Neural crest cell (in vitro differentiated cells): ENCODE results near the gene WFDC12. TPM values are rescaled to one million over a fixed set of nuclear protein-coding genes. Genes with fewer than 3 reads are reported as not detected.
A peak's percentile ranks its signal among the peaks of the same experiment; 100 is the strongest.

Source experiments
- DNase-seq: peaks from one replicate; pipeline ENCODE4 v3.0.0; 2021; ENCODE audit warnings: low read depth, mixed read lengths, low spot score
- H3K27ac Mint-ChIP-seq: one replicate; pipeline ENCODE4 v1.8.0; 2021; ENCODE audit warnings: mild to moderate bottlenecking, mixed read lengths; ENCODE audit not compliant: unreplicated experiment
- H3K27me3 Mint-ChIP-seq: 2 replicates; pipeline ENCODE4 v1.8.0; 2021; ENCODE audit warnings: low read depth, mild to moderate bottlenecking, mixed read lengths
- H3K36me3 Mint-ChIP-seq: 2 replicates; pipeline ENCODE4 v1.8.0; 2021; ENCODE audit warnings: low read depth, mild to moderate bottlenecking, mixed read lengths
- H3K4me1 Mint-ChIP-seq: 2 replicates; pipeline ENCODE4 v1.8.0; 2021; ENCODE audit warnings: mixed read lengths
- H3K4me3 Mint-ChIP-seq: one replicate; pipeline ENCODE4 v1.8.0; 2021; ENCODE audit warnings: mild to moderate bottlenecking, mixed read lengths
- H3K9me3 Mint-ChIP-seq: 2 replicates; pipeline ENCODE4 v1.8.0; 2021; ENCODE audit warnings: mixed read lengths
- long read RNA-seq: library from polyadenylated mRNA; unstranded; transcript quantifications from one replicate; pipeline ENCODE4 v2.0.0, GENCODE V29; 2020
- total RNA-seq: library from RNA; stranded (reverse); gene quantifications from 2 replicates; pipeline ENCODE4 v1.2.1, GENCODE V29; 2021
- TF ChIP-seq, protein P1 (sequence below): fragments of 200-600 bp; sonication (generic); conservative IDR thresholded peaks from 2 replicates; pipeline ENCODE4 v1.5.0; 2021; ENCODE audit warnings: antibody characterized with exemption, mild to moderate bottlenecking

Gene WFDC12, protein sequence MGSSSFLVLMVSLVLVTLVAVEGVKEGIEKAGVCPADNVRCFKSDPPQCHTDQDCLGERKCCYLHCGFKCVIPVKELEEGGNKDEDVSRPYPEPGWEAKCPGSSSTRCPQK
- not detected in 2 replicates for total RNA-seq
- long read RNA-seq: 0 reads

DNA sequence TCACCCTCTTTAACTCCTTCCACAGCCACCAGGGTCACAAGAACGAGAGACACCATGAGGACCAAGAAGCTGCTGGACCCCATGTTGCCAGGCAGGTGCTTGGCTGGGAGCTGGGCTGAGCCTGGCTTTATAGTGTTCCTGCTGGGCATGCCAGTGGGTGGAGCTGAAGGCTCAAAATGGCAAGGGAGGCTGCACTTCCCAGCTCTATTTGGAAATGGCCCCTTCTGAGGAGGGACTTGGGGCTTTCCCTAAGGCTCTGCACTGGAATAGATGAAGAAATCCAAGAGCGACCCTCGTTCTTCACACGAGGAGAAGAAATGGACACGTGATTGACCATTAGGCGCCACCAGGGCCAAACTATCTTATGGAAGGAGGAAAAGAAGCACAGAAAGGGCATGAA lies at the start of gene WFDC12:
Gene WFDC12, minus strand, starts transcription at position 101 of the 400 bp plus-strand sequence. Its CDS starts 18 bp downstream, at position 83.
- DNase-seq: no peak
- peak within 1 kb of the TSS; percentile 57 for H3K27ac Mint-ChIP-seq
- H3K9me3 Mint-ChIP-seq: no peaks in the 10 kb centered on the region
- TF ChIP-seq, protein P1, sequence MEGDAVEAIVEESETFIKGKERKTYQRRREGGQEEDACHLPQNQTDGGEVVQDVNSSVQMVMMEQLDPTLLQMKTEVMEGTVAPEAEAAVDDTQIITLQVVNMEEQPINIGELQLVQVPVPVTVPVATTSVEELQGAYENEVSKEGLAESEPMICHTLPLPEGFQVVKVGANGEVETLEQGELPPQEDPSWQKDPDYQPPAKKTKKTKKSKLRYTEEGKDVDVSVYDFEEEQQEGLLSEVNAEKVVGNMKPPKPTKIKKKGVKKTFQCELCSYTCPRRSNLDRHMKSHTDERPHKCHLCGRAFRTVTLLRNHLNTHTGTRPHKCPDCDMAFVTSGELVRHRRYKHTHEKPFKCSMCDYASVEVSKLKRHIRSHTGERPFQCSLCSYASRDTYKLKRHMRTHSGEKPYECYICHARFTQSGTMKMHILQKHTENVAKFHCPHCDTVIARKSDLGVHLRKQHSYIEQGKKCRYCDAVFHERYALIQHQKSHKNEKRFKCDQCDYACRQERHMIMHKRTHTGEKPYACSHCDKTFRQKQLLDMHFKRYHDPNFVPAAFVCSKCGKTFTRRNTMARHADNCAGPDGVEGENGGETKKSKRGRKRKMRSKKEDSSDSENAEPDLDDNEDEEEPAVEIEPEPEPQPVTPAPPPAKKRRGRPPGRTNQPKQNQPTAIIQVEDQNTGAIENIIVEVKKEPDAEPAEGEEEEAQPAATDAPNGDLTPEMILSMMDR: no peak
- peaks cover 76% of the 10 kb centered on the region for H3K27me3 Mint-ChIP-seq
- no peaks in the 10 kb centered on the region for H3K4me1 Mint-ChIP-seq
- H3K36me3 Mint-ChIP-seq: no peaks in the 10 kb centered on the region
- H3K4me3 Mint-ChIP-seq: no peak within 1 kb of the TSS

DNA sequence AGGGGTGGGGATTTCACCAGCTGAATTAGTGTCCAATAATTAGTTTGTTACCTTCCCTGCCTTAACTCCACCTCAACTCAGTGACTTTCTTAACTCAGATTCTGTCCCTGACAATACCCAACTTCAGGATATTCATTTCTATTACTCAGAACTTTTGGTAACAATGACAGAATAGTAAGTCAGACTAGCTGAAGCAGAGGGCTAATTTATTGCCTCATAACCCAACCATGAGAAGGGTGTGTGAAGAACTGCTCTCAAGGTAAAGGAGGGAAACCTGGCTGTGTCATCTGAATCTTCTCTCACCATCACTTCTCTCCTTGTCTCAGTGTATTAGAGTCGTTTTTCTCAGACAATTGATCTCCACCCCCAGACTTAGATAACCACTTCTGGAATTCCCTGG lies 49.3 kb upstream of the WFDC12 start:
- TF ChIP-seq, protein P1: no peak
- Mint-ChIP-seq H3K27ac (no peak overlapping the region), H3K9me3 (peaks cover 8% of the 10 kb centered on the region), H3K4me1 (no peaks in the 10 kb centered on the region), H3K4me3 (no peak overlapping the region), H3K27me3 (peaks cover 30% of the 10 kb centered on the region), H3K36me3 (no peaks in the 10 kb centered on the region)
- DNase-seq: no peak

DNA sequence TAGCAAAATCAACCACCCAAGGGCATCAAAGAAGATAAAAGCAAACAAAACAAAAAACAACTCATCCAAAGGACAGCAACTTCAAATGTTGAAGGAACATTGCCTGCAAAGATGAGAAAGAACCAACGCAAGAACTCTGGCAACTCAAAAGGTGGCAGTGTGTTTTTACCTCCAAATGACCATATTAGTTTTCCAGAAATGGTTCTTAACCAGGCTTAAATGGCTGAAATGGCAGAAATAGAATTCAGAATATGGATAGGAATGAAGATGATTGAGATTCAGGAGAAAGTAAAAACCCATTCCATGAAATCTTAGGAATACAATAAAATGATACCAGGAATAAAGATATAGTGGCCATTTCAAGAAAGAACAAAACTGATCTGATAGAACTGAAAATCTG lies 40.6 kb upstream of the WFDC12 start:
- no peak overlapping the region for H3K27ac Mint-ChIP-seq
- no peaks in the 10 kb centered on the region for H3K4me1 Mint-ChIP-seq
- H3K27me3 Mint-ChIP-seq: peaks cover 53% of the 10 kb centered on the region
- TF ChIP-seq, protein P1: no peak
- no peak for DNase-seq
- no peaks in the 10 kb centered on the region for H3K36me3 Mint-ChIP-seq
- H3K9me3 Mint-ChIP-seq: peaks cover 27% of the 10 kb centered on the region
- H3K4me3 Mint-ChIP-seq: no peak overlapping the region

DNA sequence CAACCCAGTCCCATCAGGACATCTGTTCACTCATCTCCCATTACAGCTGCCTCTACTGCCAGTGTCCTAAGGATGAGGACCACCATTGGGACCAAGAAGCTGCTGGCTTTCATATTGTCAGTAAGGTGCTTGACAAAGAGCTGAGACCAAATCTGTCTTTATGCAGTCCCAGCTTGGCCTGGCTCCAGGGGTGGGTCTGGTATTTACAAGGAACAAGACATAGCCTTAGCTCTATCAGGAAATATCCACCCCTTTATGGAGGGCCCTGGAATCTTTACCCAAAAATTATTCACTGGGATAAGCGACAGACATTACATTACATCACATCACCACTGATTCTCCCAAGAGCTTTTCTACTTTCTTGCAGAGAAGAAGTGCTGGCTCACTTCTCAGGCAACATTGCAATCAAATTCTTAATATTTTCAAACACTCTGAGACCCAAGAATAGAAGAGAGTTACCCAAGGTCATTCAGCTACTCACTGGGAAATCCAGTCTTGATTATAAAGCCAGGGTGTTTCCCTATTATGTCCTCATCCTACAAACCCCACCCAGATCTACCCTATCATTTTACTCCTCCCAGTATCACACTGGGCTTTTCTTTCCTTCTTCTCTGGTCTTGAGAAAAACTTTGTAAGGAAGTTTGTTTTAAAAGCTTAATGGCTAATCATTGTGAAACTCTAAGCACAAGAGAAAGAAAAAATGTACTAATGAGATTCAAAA lies 39.0 kb upstream of the WFDC12 start:
- Mint-ChIP-seq H3K4me3 (no peak overlapping the region), H3K27ac (no peak overlapping the region), H3K36me3 (peaks cover 3% of the 10 kb centered on the region), H3K27me3 (peaks cover 46% of the 10 kb centered on the region), H3K9me3 (peaks cover 30% of the 10 kb centered on the region), H3K4me1 (peaks cover 4% of the 10 kb centered on the region)
- DNase-seq: no peak
- TF ChIP-seq, protein P1: no peak

DNA sequence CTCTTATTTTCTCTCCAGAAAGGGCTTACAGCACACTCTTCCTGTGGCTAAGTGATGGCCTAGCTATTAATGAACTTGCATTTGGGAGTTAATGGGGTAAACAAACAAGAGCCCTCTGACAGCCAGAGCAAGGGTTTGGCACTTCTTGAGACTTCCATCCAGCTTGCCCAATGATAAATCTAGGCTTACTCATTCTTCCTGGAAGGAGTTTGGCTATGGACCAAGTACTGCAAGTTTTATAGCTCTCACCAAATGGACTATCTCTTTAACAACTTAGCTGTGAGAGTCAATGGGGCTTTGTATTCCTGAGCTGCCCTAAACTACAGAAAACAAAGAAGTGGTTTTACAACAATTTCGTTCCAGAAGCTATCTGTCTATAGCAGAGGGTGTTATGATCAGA lies 33.7 kb upstream of the WFDC12 start:
- DNase-seq: no peak
- Mint-ChIP-seq H3K4me3 (no peak overlapping the region), H3K4me1 (peaks cover 13% of the 10 kb centered on the region), H3K27me3 (peaks cover 12% of the 10 kb centered on the region), H3K27ac (no peak overlapping the region), H3K9me3 (peaks cover 20% of the 10 kb centered on the region), H3K36me3 (peaks cover 7% of the 10 kb centered on the region)
- TF ChIP-seq, protein P1: no peak
